ENCODE results near the gene PHF13. TPM values are rescaled to one million over a fixed set of nuclear protein-coding genes. Genes with fewer than 3 reads are reported as not detected.

PHF13 gene
- total and polyA plus RNA-seq, 9 of the 15 experiments (the other 6 are each of a cell fraction or from before 2014, with no cell fraction given), result 1.8 to 36.1 (median 11.7) TPM

DNA sequence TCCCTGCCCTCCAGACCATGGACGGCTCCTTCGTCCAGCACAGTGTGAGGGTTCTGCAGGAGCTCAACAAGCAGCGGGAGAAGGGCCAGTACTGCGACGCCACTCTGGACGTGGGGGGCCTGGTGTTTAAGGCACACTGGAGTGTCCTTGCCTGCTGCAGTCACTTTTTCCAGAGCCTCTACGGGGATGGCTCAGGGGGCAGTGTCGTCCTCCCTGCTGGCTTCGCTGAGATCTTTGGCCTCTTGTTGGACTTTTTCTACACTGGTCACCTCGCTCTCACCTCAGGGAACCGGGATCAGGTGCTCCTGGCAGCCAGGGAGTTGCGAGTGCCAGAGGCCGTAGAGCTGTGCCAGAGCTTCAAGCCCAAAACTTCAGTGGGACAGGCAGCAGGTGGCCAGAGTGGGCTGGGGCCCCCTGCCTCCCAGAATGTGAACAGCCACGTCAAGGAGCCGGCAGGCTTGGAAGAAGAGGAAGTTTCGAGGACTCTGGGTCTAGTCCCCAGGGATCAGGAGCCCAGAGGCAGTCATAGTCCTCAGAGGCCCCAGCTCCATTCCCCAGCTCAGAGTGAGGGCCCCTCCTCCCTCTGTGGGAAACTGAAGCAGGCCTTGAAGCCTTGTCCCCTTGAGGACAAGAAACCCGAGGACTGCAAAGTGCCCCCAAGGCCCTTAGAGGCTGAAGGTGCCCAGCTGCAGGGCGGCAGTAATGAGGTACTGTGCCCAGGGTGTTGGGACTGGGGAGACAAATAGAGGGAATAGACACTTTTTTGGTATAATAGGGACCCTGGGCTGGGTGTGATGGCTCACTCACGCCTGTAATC lies 32.7 kb upstream of the PHF13 start (continued):
- TF ChIP-seq FIP1L1 (IDR thresholded peaks at IDR 0.05; ENCODE audit: low read depth, low read length, poor library complexity, severe bottlenecking) (no peak), ZBTB33 (CRISPR knock-in tag; IDR thresholded peaks at IDR 0.05) (no peak), ZNF165 (CRISPR knock-in tag; IDR thresholded peaks at IDR 0.05; ENCODE audit: borderline replicate concordance) (no peak), ZNF699 (CRISPR knock-in tag; IDR thresholded peaks at IDR 0.05; ENCODE audit: insufficient replicate concordance) (no peak), ZNF511 (CRISPR knock-in tag; IDR thresholded peaks at IDR 0.05) (peak; percentile 76), ZNF217 (CRISPR knock-in tag; IDR thresholded peaks at IDR 0.05) (no peak), SRSF3 (IDR thresholded peaks at IDR 0.05; ENCODE audit: insufficient read depth, low read length) (no peak), ZNF395 (CRISPR knock-in tag; IDR thresholded peaks at IDR 0.05) (peak; percentile 66; the same call in 1 of the 2 replicates), TAF15 (IDR thresholded peaks at IDR 0.05; ENCODE audit: low read depth, low read length) (no peak), SMARCE1 (IDR thresholded peaks at IDR 0.05) (no peak), POLR2A (conservative IDR thresholded peaks at IDR 0.05) (no peak), ZNF133 (CRISPR knock-in tag; IDR thresholded peaks at IDR 0.05) (no peak), SMARCC2 (IDR thresholded peaks at IDR 0.05; ENCODE audit: low read depth) (no peak), GABPB1 (CRISPR knock-in tag; IDR thresholded peaks at IDR 0.05) (no peak), SMAD4 (CRISPR knock-in tag; conservative IDR thresholded peaks at IDR 0.05) (no peak), ADNP (tag; IDR thresholded peaks at IDR 0.05) (no peak), ZEB2 (IDR thresholded peaks at IDR 0.05) (no peak), MCM3 (IDR thresholded peaks at IDR 0.05) (no peak), NUFIP1 (IDR thresholded peaks at IDR 0.05; ENCODE audit: partially characterized antibody) (no peak), ZNF79 (CRISPR knock-in tag; IDR thresholded peaks at IDR 0.05; ENCODE audit: low read depth) (no peak)
- TF ChIP-seq, protein P1, sequence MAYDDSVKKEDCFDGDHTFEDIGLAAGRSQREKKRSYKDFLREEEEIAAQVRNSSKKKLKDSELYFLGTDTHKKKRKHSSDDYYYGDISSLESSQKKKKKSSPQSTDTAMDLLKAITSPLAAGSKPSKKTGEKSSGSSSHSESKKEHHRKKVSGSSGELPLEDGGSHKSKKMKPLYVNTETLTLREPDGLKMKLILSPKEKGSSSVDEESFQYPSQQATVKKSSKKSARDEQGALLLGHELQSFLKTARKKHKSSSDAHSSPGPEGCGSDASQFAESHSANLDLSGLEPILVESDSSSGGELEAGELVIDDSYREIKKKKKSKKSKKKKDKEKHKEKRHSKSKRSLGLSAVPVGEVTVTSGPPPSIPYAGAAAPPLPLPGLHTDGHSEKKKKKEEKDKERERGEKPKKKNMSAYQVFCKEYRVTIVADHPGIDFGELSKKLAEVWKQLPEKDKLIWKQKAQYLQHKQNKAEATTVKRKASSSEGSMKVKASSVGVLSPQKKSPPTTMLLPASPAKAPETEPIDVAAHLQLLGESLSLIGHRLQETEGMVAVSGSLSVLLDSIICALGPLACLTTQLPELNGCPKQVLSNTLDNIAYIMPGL (CRISPR knock-in tag; IDR thresholded peaks at IDR 0.05), result no peak

Measured in K562 (cell line).